Neural progenitor cell (in vitro differentiated cells): ENCODE results near the gene ADCY5. TPM values are rescaled to one million over a fixed set of nuclear protein-coding genes. Genes with fewer than 3 reads are reported as not detected.

ENCODE experiments used
- DNase-seq: peaks from one replicate; pipeline ENCODE4 v3.0.0-alpha.2; 2016; ENCODE audit warnings: low spot score
- H2AFZ ChIP-seq: fragments of 200-600 bp; sonication (generic); replicated peaks from 2 replicates; pipeline ENCODE4 v1.6.1; 2016; ENCODE audit warnings: antibody characterized with exemption
- H3F3A ChIP-seq: fragments of 200-600 bp; sonication (generic); 2 replicates; pipeline ENCODE4 v1.6.1; 2016; ENCODE audit warnings: antibody characterized with exemption, low read depth
- H3K27ac ChIP-seq: fragments of 200-600 bp; sonication (generic); 2 replicates; pipeline ENCODE4 v1.5.1; 2016; ENCODE audit warnings: mild to moderate bottlenecking
- H3K27me3 ChIP-seq: fragments of 200-600 bp; sonication (generic); 2 replicates; pipeline ENCODE4 v1.6.1; 2016; ENCODE audit warnings: mild to moderate bottlenecking, moderate library complexity
- H3K36me3 ChIP-seq: fragments of 200-600 bp; sonication (generic); 2 replicates; pipeline ENCODE4 v1.5.1; 2016
- H3K4me1 ChIP-seq: fragments of 200-600 bp; sonication (generic); 2 replicates; pipeline ENCODE4 v1.6.1; 2016; ENCODE audit warnings: mixed run types
- H3K4me2 ChIP-seq: fragments of 200-600 bp; sonication (generic); 2 replicates; pipeline ENCODE4 v1.6.1; 2016
- H3K4me3 ChIP-seq: fragments of 200-600 bp; sonication (generic); 2 replicates; pipeline ENCODE4 v1.5.1; 2016
- H3K79me2 ChIP-seq: fragments of 200-600 bp; sonication (generic); 2 replicates; pipeline ENCODE4 v1.6.1; 2016; ENCODE audit warnings: low read depth
- H3K9ac ChIP-seq: fragments of 200-600 bp; sonication (generic); 2 replicates; pipeline ENCODE4 v1.6.1; 2016
- H3K9me3 ChIP-seq: fragments of 200-600 bp; sonication (generic); 2 replicates; pipeline ENCODE4 v1.5.1; 2016; ENCODE audit warnings: low read depth
- H4K20me1 ChIP-seq: fragments of 200-600 bp; sonication (generic); 2 replicates; pipeline ENCODE4 v1.6.1; 2016; ENCODE audit warnings: low read depth
- H3K27ac Mint-ChIP-seq: 3 replicates; pipeline ENCODE4 v1.8.0; 2021; ENCODE audit warnings: mixed read lengths
- H3K27me3 Mint-ChIP-seq: 2 replicates; pipeline ENCODE4 v1.8.0; 2022; ENCODE audit warnings: low read depth, mild to moderate bottlenecking, inconsistent platforms, moderate library complexity, mixed read lengths; ENCODE audit not compliant: insufficient read depth
- H3K36me3 Mint-ChIP-seq: 3 replicates; pipeline ENCODE4 v1.8.0; 2021; ENCODE audit warnings: mixed read lengths
- H3K4me1 Mint-ChIP-seq: 3 replicates; pipeline ENCODE4 v1.8.0; 2021; ENCODE audit warnings: mixed read lengths
- H3K4me3 Mint-ChIP-seq: 3 replicates; pipeline ENCODE4 v1.8.0; 2021; ENCODE audit warnings: mild to moderate bottlenecking, moderate library complexity, mixed read lengths
- H3K9me3 Mint-ChIP-seq: 3 replicates; pipeline ENCODE4 v1.8.0; 2020; ENCODE audit warnings: mixed read lengths
- CTCF ChIP-seq: fragments of 200-600 bp; sonication (generic); IDR thresholded peaks from 2 replicates; pipeline ENCODE4 v1.5.1; 2017; ENCODE audit warnings: antibody characterized with exemption, mild to moderate bottlenecking
- EZH2 ChIP-seq: fragments of 200-600 bp; sonication (generic); IDR thresholded peaks from 2 replicates; pipeline ENCODE4 v1.6.1; 2017; ENCODE audit warnings: antibody characterized with exemption, mild to moderate bottlenecking, moderate library complexity
- EZH2phosphoT487 ChIP-seq: fragments of 200-600 bp; sonication (generic); IDR thresholded peaks from 2 replicates; pipeline ENCODE4 v1.6.1; 2017; ENCODE audit warnings: antibody characterized with exemption
- total RNA-seq: library from RNA; depleted of rRNA; stranded (reverse); fragments of >200 nt; gene quantifications from 2 replicates; pipeline ENCODE4 v1.2.3, GENCODE V29; 2015; ENCODE audit warnings: low replicate concordance

ADCY5 gene
- total RNA-seq, 1 donor from 2014 or later, result 1.6 TPM

DNA sequence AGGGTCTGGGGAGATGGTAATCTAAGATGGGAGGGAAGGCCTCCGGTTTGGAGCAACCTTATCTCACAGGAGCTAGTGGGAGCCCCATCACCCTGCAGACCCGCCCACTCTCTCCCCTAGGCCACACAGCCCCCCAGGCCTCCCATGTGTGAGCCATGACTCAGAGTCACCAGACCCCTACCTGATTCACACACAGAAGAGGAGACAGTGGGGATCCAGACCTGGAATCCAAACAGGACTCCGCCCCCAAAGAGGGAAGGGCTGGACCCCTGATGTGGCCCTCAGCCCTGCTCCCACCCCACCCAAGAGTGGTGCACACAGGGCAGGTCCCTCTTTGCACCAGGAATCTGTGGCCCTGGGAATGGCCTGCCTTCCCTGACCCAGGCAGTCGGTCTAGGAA, 97.4 kb downstream of the ADCY5 start:
- no peak for DNase-seq
- Mint-ChIP-seq H3K36me3 (no peaks in the 10 kb centered on the region), H3K27ac (no peak overlapping the region), H3K9me3 (peaks cover 7% of the 10 kb centered on the region), H3K4me1 (peaks cover 23% of the 10 kb centered on the region), H3K27me3 (peaks cover 7% of the 10 kb centered on the region), H3K4me3 (no peak overlapping the region)
- no peaks in the 10 kb centered on the region for H3K27me3 ChIP-seq
- H3K9ac ChIP-seq, result no peak overlapping the region
- H3K4me2 ChIP-seq, result no peak overlapping the region
- H3K4me3 ChIP-seq, result no peak overlapping the region
- no peak overlapping the region for H3K27ac ChIP-seq
- H3K79me2 ChIP-seq, result no peaks in the 10 kb centered on the region
- H3F3A ChIP-seq, result no peaks in the 10 kb centered on the region
- H4K20me1 ChIP-seq, result no peaks in the 10 kb centered on the region
- no peak overlapping the region for H2AFZ ChIP-seq
- no peak for TF ChIP-seq EZH2phosphoT487
- no peak for TF ChIP-seq EZH2
- no peak for TF ChIP-seq CTCF
- peaks cover 4% of the 10 kb centered on the region for H3K4me1 ChIP-seq
- no peaks in the 10 kb centered on the region for H3K36me3 ChIP-seq
- no peaks in the 10 kb centered on the region for H3K9me3 ChIP-seq

GRCh38 chr3:123350971-123351370, 97.9 kb downstream of the ADCY5 start:
- H3K9ac ChIP-seq, result no peak overlapping the region
- H3K27me3 ChIP-seq, result no peaks in the 10 kb centered on the region
- Mint-ChIP-seq H3K36me3 (no peaks in the 10 kb centered on the region), H3K27me3 (peaks cover 8% of the 10 kb centered on the region), H3K4me1 (peaks cover 24% of the 10 kb centered on the region), H3K27ac (no peak overlapping the region), H3K4me3 (no peak overlapping the region), H3K9me3 (peaks cover 7% of the 10 kb centered on the region)
- no peak overlapping the region for H3K27ac ChIP-seq
- H3K4me2 ChIP-seq, result no peak overlapping the region
- no peak for DNase-seq
- H3F3A ChIP-seq, result no peaks in the 10 kb centered on the region
- TF ChIP-seq EZH2 (no peak), CTCF (no peak), EZH2phosphoT487 (no peak)
- no peaks in the 10 kb centered on the region for H3K36me3 ChIP-seq
- peaks cover 4% of the 10 kb centered on the region for H3K4me1 ChIP-seq
- H3K4me3 ChIP-seq, result no peak overlapping the region
- no peak overlapping the region for H2AFZ ChIP-seq
- no peaks in the 10 kb centered on the region for H4K20me1 ChIP-seq
- H3K79me2 ChIP-seq, result no peaks in the 10 kb centered on the region
- no peaks in the 10 kb centered on the region for H3K9me3 ChIP-seq

GRCh38 chr3:123349566-123350435, 99.1 kb downstream of the ADCY5 start:
- H3K27me3 Mint-ChIP-seq, result peaks cover 10% of the 10 kb centered on the region

More at GRCh38 chr3:123349566-123350435, 99.1 kb downstream of the ADCY5 start:
- H3F3A ChIP-seq, result no peaks in the 10 kb centered on the region
- Mint-ChIP-seq H3K4me1 (peaks cover 33% of the 10 kb centered on the region), H3K27ac (peak overlapping the region; percentile 94), H3K4me3 (no peak overlapping the region), H3K9me3 (peaks cover 5% of the 10 kb centered on the region), H3K36me3 (no peaks in the 10 kb centered on the region)
- H4K20me1 ChIP-seq, result no peaks in the 10 kb centered on the region
- no peaks in the 10 kb centered on the region for H3K36me3 ChIP-seq
- H3K9ac ChIP-seq, result no peak overlapping the region
- H3K27ac ChIP-seq, result no peak overlapping the region
- H3K4me3 ChIP-seq, result no peak overlapping the region
- no peak overlapping the region for H3K4me2 ChIP-seq
- peaks cover 4% of the 10 kb centered on the region for H3K4me1 ChIP-seq
- H2AFZ ChIP-seq, result no peak overlapping the region
- no peak for DNase-seq
- no peaks in the 10 kb centered on the region for H3K79me2 ChIP-seq
- no peaks in the 10 kb centered on the region for H3K27me3 ChIP-seq
- H3K9me3 ChIP-seq, result no peaks in the 10 kb centered on the region
- TF ChIP-seq EZH2phosphoT487 (no peak), CTCF (no peak), EZH2 (no peak)
